HG03135 (cell line): ENCODE results near the gene ZYX.
A peak's percentile ranks its signal among the peaks of the same experiment; 100 is the strongest.
"Not testable (repeated sequence)": the region's sequence is repeated elsewhere in the genome, so short reads cannot be mapped to it uniquely, and the experiment has no call there.

Experiments
- ATAC-seq: cut with Tn5 transposase; IDR thresholded peaks from one replicate; pipeline ENCODE4 v1.9.1; 2021; ENCODE audit warnings: mild to moderate bottlenecking, moderate library complexity; ENCODE audit not compliant: unreplicated experiment

ZYX gene

DNA sequence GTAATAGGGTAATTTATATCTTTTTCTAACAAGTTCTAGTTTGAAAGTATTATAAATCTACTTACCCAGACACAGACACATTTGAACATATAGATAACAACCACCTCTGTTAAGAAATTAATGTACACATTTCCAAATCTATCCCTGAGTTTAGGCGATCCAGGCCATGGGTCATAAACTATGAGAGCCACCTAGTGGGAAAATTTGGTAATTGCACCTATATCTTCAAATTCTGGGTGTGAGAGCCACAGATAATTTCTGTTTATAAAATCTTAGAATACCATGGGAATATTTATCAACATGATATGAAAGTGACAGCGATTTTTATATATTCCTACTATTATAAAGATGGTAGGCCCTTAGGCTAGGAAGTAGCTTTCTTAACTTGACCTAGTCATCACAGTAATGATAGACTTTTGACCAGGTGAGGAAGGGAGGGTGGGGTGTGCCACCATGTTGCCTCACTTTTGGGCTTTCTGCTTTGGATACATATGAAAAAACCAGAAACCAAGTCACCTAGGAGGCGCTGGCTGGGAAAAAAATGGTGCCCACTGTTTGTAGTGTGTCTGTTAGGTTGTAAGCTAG lies 35.5 kb downstream of the ZYX start:
- ATAC-seq: no peak

DNA sequence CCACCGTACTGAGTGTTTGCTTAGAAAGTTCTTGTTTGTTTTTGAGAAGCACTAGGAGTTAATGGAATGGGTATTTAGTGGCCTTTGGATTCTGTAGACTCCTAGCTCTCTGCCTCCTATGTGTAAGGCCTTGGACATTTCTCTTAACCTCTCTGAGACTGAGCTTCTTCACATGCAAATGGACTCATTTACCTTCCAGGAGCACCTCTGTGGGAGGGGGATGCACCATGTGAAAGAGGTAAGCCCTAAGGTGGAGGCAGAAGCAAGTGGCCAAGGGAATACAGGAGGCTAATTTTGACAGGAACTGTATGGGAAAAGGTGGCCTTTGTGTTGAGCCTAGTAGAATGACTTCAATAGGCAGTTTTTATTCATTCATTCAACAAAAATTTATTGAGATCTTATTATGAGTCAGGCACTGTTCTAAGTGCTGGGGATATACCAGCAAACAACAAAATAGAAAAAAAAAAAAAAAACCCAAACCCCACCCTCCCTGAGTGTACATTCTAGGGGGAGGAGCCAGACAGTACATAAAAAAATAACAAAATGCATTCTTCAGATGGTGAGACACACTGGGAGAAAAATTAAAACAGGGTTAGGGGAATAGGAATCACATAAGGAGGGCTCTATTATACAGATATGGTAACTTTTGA lies 36.7 kb downstream of the ZYX start:
- ATAC-seq: no peak

DNA sequence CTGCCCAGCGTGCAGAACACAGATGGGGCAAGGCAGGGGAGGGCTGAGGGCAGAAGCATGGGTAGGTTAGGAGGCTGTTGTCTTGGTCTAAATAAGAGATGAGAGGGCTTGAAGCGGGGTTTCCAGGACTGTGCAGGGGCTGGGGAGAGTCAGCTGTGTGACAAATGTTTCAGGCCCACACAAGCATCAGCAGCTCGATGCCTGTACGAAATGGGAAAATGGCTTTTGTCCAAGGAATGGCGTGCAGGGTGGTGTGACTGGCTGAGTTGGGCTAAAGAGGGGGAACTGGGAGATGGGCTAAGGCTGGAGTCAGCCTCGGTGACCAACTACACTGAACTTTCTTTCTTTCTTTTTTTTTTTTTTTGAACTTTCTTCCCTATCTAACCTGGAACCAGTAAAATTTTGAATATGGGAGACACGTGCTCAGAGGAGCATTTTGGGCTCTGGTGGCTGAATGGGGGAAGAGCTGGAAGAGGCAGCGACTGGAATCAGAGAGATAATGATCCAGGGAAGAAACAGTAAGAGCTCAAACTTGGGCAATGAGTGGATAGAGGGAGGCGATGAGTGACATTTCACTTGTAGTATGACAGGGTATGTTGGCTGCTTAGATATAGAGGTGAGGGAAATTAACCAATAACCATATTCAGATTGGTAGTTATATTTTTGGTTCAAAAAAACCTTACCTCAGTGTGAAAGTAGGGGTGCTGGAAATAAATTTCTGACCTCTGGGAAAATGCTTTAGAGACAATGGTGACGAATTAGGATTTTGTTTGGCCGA lies 37.7 kb downstream of the ZYX start:
- no peak for ATAC-seq

DNA sequence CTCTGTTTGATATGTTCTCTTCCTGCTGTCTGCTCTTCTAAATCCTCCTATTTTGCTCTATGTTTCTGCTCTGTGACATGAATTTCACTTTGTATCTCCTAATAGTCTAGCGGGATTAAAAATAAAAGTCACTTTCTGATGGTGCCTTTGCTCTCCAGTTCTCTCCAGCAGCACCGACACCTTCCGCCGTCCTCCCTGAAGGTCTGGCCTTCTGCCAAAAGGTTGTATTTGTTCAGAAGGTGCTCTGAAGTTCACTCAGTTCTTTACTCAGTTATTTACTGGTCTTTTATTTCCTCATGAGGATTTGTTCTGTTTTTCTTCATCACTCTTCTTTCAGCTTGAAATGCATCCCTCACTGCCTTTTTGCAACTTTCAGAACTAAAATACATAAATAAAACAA lies 38.7 kb downstream of the ZYX start:
- no peak for ATAC-seq

DNA sequence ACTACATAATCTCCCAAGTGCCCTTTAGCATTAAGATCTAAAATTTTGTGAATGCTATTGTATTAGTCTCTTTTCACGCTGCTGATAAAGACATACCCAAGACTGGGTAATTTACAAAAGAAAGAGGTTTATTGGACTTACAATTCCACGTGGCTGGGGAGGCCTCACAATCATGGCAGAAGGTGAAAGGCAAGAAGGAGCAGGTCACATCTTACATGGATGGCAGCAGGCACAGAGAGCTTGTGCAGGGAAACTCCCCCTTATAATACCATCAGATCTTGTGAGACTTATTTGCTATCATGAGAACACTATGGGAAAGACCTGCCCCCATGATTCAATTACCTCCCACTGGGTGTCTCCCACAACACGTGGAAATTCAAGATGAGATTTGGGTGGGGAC lies 39.5 kb downstream of the ZYX start:
- not testable (repeated sequence) for ATAC-seq

DNA sequence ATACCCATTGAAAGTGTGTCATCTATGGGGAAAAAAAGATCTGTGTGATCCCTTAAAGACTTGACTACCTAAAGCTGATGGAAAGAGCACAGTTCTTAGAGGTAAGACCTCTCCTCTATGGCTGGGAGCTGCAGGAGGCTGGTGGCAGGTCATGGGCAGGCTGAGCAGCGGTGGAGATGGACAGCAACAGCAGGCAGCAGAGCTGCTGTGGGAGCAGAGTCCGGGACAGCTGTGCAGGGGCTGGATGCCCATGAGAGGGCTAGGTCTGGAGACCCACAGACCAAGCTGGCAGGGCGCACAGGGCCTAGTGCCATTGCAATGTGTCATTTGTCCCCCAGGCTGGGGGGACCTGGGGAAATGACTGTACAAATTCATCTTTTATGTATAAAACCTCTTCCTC lies 40.9 kb downstream of the ZYX start:
- ATAC-seq: no peak

DNA sequence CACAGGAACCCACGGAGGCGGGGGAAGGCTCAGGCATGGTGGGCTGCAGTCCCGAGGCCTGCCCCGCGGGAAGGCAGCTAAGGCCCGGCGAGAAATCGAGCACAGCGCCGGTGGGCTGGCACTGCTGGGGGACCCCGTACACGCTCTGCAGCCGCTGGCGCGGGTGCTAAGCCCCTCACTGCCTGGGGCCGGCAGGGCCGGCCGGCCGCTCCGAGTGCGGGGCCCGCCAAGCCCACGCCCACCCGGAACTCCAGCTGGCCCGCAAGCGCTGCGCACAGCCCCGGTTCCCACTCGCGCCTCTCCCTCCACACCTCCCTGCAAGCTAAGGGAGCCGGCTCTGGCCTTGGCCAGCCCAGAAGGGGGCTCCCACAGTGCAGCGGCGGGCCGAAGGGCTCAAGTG lies 43.3 kb downstream of the ZYX start:
- ATAC-seq: not testable (repeated sequence)

DNA sequence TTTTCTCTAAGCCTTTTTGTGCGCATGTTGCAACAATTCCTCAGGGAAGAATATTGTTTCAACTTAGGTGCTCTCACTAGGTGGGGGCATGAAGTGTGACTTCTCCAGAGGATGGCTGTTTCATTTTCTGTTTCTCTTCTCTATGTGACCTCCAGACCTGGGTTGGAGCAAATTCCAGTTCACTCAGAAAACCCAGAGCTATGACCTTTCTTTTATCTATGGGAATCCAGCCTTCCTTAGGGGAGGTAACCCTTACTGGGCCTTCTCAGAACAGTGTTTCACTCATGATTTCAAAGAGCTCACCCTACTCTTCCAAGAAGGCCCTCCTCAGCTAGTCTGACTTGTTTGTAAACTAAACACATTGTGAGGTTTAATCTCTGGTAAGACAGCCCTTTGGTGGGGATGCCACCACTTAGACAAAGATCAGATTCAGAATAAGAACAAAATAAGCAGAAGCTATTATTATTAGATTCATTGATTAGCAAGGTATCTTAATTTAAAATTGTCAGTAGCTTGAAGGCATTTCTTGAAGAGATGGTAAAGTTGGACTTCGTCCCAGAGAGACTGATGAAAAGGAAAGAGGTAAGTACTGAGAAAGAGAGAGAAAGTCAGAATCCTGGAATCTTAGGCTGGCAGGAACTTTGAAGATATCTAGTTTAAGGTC lies 45.5 kb downstream of the ZYX start:
- no peak for ATAC-seq

DNA sequence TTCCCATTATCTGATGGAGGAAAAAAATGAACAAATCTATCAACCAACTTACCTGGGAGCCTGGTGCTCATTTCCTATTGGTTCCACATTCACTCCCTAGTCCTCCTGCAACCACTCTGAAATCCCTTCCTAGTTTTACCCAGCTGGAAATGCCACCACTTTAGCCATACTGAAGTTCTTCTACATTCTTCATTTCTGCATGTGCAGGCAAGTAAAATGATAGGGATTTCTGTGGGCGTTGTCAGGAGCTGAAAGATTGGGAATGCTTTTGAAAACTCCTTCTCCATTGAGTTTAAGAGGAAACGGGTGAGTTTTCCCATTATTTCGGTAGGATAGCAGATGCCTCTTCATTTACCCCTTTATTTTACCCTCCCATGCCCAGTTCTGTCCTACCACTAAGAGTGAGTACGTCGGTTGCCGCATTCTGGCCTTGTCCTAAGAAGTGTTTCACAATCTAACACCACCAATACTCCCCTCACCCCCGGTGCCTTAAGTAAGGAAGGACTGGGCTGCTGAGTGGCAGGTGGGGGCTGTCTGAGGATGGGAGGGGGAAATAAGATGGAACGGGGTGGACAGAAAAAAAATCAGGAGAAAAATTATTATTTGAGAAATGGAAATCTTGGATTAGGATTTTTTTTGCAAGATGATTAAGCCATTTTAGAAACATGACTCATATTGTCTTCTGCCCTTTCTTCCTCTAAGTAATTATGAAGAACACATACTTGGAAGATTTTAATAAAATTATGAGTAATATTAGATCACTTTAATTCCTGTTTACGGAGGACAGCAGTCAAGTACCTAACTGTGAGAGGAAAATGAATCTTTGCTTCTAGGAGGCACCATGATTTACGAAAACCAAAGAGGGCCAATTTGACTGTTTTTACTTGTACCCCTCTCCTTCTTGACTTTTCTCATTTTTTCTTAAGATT lies 48.9 kb downstream of the ZYX start:
- no peak for ATAC-seq

DNA sequence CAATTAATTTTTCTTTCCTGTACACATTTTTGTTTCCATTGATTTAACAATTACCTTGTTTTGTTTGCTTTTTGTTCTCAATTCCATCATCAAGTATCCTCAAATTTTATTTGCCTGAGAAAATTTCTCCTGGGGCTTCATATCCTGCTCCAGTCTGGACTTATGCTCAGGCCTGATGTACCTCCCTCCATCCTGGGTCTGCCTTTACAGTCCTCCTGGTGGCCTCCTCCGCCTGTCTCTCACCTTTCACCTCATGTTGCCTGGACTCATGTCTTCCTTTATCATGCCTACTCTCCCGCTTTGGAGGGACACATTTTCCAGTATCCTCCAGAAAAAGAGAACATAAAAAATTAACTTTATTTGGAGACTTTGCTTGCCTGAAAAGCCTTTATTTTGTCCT lies 50.0 kb downstream of the ZYX start:
- no peak for ATAC-seq

DNA sequence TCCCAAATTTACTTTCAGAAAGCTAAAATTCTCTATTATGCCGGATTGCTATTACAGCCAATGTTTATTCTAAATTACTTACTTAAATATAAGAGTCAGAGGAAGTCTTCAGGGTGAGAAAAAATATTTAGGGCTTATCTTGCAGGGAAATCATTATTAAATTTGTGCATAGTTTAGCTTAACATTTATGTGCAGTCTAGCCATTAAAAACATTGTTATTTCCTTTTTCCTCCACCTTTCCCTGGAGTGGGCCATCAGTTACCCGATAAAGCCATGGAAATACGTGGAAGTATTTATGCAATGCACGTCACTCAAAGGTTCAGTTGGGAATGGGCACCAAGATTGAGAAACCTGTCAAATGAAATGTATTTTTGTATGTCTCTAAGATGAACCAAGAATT lies 52.6 kb downstream of the ZYX start:
- no peak for ATAC-seq

DNA sequence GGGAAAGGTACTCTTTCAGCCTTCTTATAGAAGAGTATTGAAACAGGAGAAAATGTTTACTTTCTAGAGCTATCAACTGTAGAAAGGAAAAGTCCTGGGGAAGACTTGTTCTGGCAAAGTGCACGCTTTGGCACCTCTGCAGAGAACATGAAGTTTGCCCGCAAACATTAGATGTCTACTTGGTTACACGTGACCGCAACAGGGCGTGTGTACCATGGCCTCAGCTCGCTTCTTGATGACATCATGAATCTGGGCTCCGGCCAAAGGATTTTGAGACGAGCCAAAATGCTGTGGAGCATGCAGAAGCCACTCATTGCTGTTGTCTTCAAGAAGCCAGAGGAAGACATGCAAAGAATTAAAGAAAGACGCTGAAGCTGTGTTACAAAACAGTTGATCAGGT lies 53.5 kb downstream of the ZYX start:
- ATAC-seq: no peak

DNA sequence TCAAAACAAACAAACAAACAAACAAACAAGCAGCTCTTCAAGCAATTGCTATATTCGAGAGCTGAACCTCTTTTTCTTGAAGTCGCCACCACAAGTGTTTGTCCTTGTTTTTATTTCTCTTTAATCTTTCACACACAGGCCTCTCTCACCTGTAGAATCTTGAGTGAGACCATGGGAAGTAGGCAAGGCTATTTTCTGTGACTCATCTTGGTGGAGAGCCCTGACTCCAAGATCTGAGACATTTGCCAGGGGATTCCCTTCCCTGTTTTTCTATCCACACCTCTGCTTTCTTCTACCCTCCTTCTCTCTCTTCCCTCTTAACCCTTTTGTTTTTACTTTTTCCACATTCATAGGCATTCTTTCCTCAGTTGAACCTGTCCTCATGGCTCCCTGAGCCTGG lies 54.1 kb downstream of the ZYX start:
- no peak for ATAC-seq

DNA sequence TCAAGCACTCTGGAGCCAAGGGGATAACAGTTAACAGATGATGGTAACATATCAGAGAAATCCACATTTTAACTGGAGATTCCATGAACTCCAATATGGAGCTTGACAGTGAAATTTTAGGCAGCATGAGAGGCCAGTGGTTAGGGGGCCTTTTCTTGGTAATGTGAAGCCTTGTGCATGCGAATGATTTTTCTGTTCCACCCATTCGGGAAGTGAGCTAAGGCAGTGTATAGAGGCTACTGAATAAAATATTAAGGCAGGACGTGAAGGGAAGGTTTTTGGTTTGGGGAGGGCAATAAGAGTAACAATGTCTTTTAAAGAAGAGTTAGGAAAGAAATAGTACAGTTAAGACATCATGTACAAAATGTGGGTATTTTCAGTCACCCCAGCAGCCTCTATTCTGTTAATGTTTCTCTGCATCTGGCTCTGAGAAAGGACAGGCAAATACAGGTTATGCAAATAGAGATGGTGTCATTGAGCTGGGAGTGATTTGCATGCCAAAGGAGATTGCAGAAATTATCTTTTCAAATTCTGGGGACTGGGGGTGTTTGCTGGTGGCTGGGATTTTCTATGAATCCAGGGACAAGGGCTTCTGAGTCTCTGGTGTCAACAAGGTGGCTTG lies 55.3 kb downstream of the ZYX start:
- peak; percentile 97 for ATAC-seq

DNA sequence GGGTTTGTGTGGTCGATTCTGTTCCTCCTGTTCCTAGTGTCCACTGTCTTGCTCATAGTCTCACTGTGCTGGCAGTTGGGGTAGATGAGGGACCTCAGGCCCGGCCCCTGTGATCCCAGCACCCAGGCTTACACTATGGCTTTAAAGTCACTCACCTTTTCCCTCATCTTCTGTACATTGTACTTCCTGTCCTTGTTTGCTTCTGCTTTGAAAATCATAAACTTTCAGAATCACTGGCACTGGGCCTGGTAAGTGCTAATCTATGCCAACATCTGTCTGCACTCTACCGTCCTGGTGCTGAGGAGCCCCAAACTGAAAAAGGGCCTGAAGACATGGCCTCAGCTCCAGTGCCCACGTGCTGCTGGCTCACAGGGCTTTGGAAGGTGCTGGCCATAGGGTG lies 56.4 kb downstream of the ZYX start:
- ATAC-seq: peak; percentile 25

DNA sequence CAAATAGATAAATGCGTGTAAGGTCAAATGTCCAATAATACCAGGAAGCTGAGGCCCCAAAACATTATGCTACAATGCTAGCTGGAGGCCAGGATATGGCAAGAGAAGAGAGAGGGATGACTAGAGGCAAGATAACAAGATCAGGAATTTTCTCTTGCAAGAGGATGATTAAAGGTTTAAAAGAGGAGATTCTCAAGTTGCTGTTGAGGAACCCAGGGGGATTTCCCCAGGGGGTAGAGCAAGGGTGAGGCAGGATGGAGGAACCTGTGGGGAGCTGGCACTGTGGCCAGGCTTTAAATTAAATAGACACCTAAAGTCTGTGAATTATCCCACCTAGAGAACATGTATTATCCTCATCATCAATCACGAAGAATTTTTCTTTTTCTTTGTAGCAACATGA lies 58.7 kb downstream of the ZYX start:
- ATAC-seq: no peak
